Smooth muscle cell (in vitro differentiated cells): ENCODE data around the gene SCGB3A2. TPM values are rescaled to one million over a fixed set of nuclear protein-coding genes. Genes with fewer than 3 reads are reported as not detected.
"Not testable (repeated sequence)": the region's sequence is repeated elsewhere in the genome, so short reads cannot be mapped to it uniquely, and the experiment has no call there.

Source experiments
- DNase-seq: peaks from one replicate; lab custom pipeline; 2025; ENCODE audit not compliant: unreplicated experiment; lab: John Stamatoyannopoulos, UW
- H2AFZ ChIP-seq: fragments of 200-600 bp; sonication (generic); 2 replicates; pipeline ENCODE4 v1.6.0; 2016; ENCODE audit warnings: antibody characterized with exemption, low read depth, mild to moderate bottlenecking
- H3F3A ChIP-seq: fragments of 200-600 bp; sonication (generic); 2 replicates; pipeline ENCODE4 v1.6.0; 2017; ENCODE audit warnings: antibody characterized with exemption, low read depth
- H3K27ac ChIP-seq: fragments of 200-600 bp; sonication (generic); 2 replicates; pipeline ENCODE4 v1.5.1; 2016; ENCODE audit warnings: low read depth, mild to moderate bottlenecking
- H3K27me3 ChIP-seq: fragments of 200-600 bp; sonication (generic); 2 replicates; pipeline ENCODE4 v1.6.1; 2016; ENCODE audit warnings: low read depth, mild to moderate bottlenecking
- H3K36me3 ChIP-seq: fragments of 200-600 bp; sonication (generic); 2 replicates; pipeline ENCODE4 v1.5.1; 2016; ENCODE audit warnings: low read depth
- H3K4me1 ChIP-seq: fragments of 200-600 bp; sonication (generic); 2 replicates; pipeline ENCODE4 v1.5.1; 2016; ENCODE audit warnings: low read depth
- H3K4me2 ChIP-seq: fragments of 200-600 bp; sonication (generic); 2 replicates; pipeline ENCODE4 v1.6.0; 2016; ENCODE audit warnings: mild to moderate bottlenecking
- H3K4me3 ChIP-seq: fragments of 200-600 bp; sonication (generic); 2 replicates; pipeline ENCODE4 v1.5.1; 2016; ENCODE audit warnings: mild to moderate bottlenecking
- H3K79me2 ChIP-seq: fragments of 200-600 bp; sonication (generic); 2 replicates; pipeline ENCODE4 v1.6.0; 2016; ENCODE audit warnings: low read depth, mild to moderate bottlenecking
- H3K9ac ChIP-seq: fragments of 200-600 bp; sonication (generic); 2 replicates; pipeline ENCODE4 v1.6.0; 2016; ENCODE audit warnings: low read depth
- H3K9me3 ChIP-seq: fragments of 200-600 bp; sonication (generic); replicated peaks from 2 replicates; pipeline ENCODE4 v1.5.1; 2016; ENCODE audit warnings: low read depth
- H4K20me1 ChIP-seq: fragments of 200-600 bp; sonication (generic); 2 replicates; pipeline ENCODE4 v1.6.0; 2016; ENCODE audit warnings: low read depth
- CTCF ChIP-seq: fragments of 200-600 bp; sonication (generic); IDR thresholded peaks from 2 replicates; pipeline ENCODE4 v1.5.1; 2017; ENCODE audit warnings: borderline replicate concordance, mild to moderate bottlenecking, antibody characterized with exemption; ENCODE audit not compliant: insufficient read depth, poor library complexity, severe bottlenecking
- WGBS: methylation state at CpG from one replicate; pipeline ENCODE4 v1.1.7; 2016; ENCODE audit warnings: low lambda C conversion rate; 5-methylcytosine and 5-hydroxymethylcytosine counted together
- polyA plus RNA-seq: library from polyadenylated mRNA; unstranded; fragments of >200 nt; fragmentation: Nextera tagmentation; extraction: Ambion mirVana; gene quantifications from 2 replicates; pipeline ENCODE4 v1.2.1, GENCODE V29; 2016
- total RNA-seq: library from RNA; depleted of rRNA; stranded (reverse); fragments of >200 nt; gene quantifications from 2 replicates; pipeline ENCODE4 v1.2.3, GENCODE V29; 2014

SCGB3A2 gene
- total and polyA plus RNA-seq, 2 experiments from 2014 or later: 2.3 to 3.9 TPM

DNA sequence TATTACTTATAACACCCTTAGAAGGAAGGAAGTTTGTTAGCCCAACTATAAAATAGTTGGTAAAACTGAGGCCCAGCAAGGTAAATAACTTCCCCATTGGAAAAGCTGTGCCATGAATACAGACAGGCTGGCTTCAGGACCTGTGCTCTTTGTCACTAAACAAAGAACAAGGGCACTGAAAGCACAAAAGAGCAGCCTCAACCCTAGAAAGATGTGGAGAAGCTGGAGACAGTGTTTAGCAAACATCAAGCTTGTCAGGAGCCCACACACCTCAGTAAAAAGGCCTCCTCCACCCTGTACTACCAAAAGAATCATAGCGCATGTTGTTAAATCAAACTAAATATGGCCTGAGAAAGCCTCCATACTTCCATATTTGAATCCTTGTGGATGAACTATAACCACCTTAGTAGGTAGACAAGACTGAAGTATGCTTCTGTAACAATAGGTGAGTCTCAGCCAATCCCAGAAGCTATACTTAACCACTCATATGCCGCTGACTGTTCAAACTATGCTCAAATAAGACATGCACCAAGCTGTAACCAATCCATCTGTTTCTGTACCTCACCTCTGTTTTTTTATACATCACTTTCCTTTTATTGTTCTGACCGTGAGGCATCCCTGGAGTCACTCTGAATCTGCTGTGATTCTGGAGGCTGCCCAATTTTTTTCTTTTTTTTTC, 18.4 kb upstream of the SCGB3A2 start:
- H2AFZ ChIP-seq: no peak overlapping the region
- H3K4me3 ChIP-seq: no peak overlapping the region
- no peak overlapping the region for H3K4me2 ChIP-seq
- peaks cover 34% of the 10 kb centered on the region for H3K27me3 ChIP-seq
- H3K27ac ChIP-seq: no peak overlapping the region
- H3K36me3 ChIP-seq: no peaks in the 10 kb centered on the region
- TF ChIP-seq CTCF: no peak
- no peaks in the 10 kb centered on the region for H3K4me1 ChIP-seq
- no peak for DNase-seq
- no peaks in the 10 kb centered on the region for H3K9me3 ChIP-seq
- H3K79me2 ChIP-seq: no peaks in the 10 kb centered on the region
- H4K20me1 ChIP-seq: no peaks in the 10 kb centered on the region
- H3F3A ChIP-seq: no peaks in the 10 kb centered on the region
- no peak overlapping the region for H3K9ac ChIP-seq
- 93% methylated on average over 3 of the region's 3 CpGs for WGBS

DNA sequence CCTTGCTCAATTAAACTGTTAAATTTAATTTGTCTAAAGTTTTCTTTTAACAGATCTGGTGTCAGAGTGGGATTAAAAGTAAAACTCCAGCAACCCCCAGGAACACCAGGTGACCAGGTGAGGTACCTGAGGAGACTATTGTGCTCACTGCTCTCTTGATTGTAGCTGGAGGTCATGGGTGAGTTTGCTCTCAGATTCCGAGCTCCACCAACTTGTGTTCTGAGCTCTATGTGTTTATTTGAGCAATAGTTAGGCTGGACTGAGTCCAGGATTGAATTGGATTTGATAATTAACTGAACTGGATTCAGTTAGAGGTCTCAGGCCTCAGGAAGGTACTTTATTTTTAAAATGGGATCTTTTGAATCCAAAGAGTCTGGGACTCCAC, 17.9 kb upstream of the SCGB3A2 start:
- TF ChIP-seq CTCF: no peak
- Histone ChIP-seq H3K4me2 (no peak overlapping the region), H3K27ac (no peak overlapping the region), H2AFZ (no peak overlapping the region), H4K20me1 (no peaks in the 10 kb centered on the region), H3F3A (no peaks in the 10 kb centered on the region), H3K4me3 (no peak overlapping the region), H3K4me1 (no peaks in the 10 kb centered on the region), H3K9ac (no peak overlapping the region), H3K36me3 (no peaks in the 10 kb centered on the region), H3K79me2 (no peaks in the 10 kb centered on the region), H3K9me3 (no peaks in the 10 kb centered on the region), H3K27me3 (peaks cover 29% of the 10 kb centered on the region)
- no peak for DNase-seq
- WGBS: 87% methylated on average over 1 of the region's 1 CpG

- no peak overlapping the region for H3K27ac ChIP-seq
- H3K27me3 ChIP-seq: peaks cover 34% of the 10 kb centered on the region
- DNase-seq: no peak
- 95% methylated on average over 3 of the region's 3 CpGs for WGBS
- H4K20me1 ChIP-seq: no peaks in the 10 kb centered on the region
- no peak overlapping the region for H2AFZ ChIP-seq
- TF ChIP-seq CTCF: no peak
- no peak overlapping the region for H3K4me3 ChIP-seq
- H3K36me3 ChIP-seq: no peaks in the 10 kb centered on the region
- H3F3A ChIP-seq: no peaks in the 10 kb centered on the region
- no peaks in the 10 kb centered on the region for H3K9me3 ChIP-seq
- no peaks in the 10 kb centered on the region for H3K4me1 ChIP-seq
- no peak overlapping the region for H3K9ac ChIP-seq
- no peak overlapping the region for H3K4me2 ChIP-seq
- H3K79me2 ChIP-seq: no peaks in the 10 kb centered on the region
Measured at GRCh38 chr5:147863454-147864158, 14.9 kb upstream of the SCGB3A2 start.

DNA sequence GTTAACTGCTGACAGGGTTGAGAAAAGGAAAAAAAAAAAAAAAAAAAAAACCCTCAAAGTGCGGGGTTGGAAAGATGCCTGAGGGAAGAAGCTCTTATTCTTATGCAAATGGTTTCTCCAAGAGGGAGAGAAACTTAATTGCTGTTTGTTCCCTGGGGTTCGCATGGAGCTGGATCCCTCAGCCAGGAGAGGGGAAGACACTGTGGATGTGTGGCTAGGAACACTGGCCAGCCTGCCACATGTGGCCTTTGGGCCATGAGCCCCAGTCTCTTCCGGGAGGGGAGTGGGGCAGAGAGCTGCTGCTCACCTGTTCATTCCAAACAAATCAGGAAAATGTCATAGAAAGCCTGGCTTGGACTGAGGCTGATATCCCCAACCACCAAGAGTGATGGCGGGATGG, 9.4 kb upstream of the SCGB3A2 start:
- Histone ChIP-seq H3F3A (no peaks in the 10 kb centered on the region), H2AFZ (no peak overlapping the region), H3K4me1 (peaks cover 7% of the 10 kb centered on the region), H3K9me3 (no peaks in the 10 kb centered on the region), H3K9ac (no peak overlapping the region), H3K27ac (no peak overlapping the region), H3K27me3 (peaks cover 67% of the 10 kb centered on the region), H3K4me3 (no peak overlapping the region), H3K79me2 (no peaks in the 10 kb centered on the region), H3K36me3 (no peaks in the 10 kb centered on the region), H4K20me1 (no peaks in the 10 kb centered on the region), H3K4me2 (no peak overlapping the region)
- no peak for DNase-seq
- WGBS: 15% methylated on average over 4 of the region's 4 CpGs
- TF ChIP-seq CTCF: no peak

DNA sequence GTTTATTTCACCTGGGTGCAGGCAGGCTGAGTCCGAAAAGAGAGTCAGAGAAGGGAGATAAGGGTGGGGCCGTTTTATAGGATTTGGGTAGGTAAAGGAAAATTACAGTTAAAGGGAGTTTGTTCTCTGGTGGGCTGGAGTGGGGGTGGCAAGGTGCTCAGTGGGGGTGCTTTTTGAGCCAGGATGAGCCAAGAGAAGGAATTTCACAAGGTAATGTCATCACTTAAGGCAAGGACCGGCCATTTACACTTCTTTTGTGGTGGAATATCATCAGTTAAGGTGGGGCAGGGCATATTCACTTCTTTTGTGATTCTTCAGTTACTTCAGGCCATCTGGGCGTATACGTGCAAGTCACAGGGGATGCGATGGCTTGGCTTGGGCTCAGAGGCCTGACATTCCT, 8.6 kb upstream of the SCGB3A2 start:
- H3K79me2 ChIP-seq, H3K36me3 ChIP-seq, H3K27ac ChIP-seq, H3F3A ChIP-seq, H2AFZ ChIP-seq, DNase-seq, H3K9me3 ChIP-seq, H3K4me2 ChIP-seq, H3K4me3 ChIP-seq, H3K9ac ChIP-seq, H4K20me1 ChIP-seq: not testable (repeated sequence)
- H3K27me3 ChIP-seq: peaks cover 67% of the 10 kb centered on the region
- WGBS: 27% methylated on average over 6 of the region's 6 CpGs
- H3K4me1 ChIP-seq: peaks cover 13% of the 10 kb centered on the region
